GM19455 (cell line): Measurements from ENCODE around the gene PRRG4.
"Not testable (repeated sequence)": the region's sequence is repeated elsewhere in the genome, so short reads cannot be mapped to it uniquely, and the experiment has no call there.

Experiments
- ATAC-seq: cut with Tn5 transposase; IDR thresholded peaks from one replicate; pipeline ENCODE4 v1.9.1; 2021; ENCODE audit not compliant: unreplicated experiment

PRRG4 gene

GRCh38 chr11:32830413-32830738 is 649 bp downstream of the PRRG4 start:
- ATAC-seq = no peak

- no peak for ATAC-seq
Measured at GRCh38 chr11:32830796-32831195, 1.1 kb downstream of the PRRG4 start.

GRCh38 chr11:32831221-32831620 is 1.5 kb downstream of the PRRG4 start:
- no peak for ATAC-seq

- ATAC-seq = no peak
Measured at GRCh38 chr11:32833921-32834320, 4.2 kb downstream of the PRRG4 start.

DNA sequence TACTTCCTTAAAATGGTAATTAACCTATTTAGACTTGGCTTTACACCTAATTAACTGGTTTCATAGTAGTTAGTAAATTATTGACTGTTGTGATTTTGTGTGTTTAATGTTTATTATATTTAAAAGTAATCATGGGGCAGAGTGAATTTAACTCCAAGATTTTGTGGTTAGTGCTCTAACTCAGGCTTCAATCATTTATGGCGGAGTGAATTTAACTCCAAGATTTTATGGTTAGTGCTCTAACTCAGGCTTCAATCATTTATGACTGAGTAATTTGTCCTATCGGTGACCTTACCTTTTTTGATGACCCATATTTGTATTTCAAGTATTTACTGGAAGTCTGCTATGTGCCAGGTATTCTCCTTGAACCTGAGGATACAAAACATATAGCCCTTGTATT is 7.2 kb downstream of the PRRG4 start:
- ATAC-seq = no peak

DNA sequence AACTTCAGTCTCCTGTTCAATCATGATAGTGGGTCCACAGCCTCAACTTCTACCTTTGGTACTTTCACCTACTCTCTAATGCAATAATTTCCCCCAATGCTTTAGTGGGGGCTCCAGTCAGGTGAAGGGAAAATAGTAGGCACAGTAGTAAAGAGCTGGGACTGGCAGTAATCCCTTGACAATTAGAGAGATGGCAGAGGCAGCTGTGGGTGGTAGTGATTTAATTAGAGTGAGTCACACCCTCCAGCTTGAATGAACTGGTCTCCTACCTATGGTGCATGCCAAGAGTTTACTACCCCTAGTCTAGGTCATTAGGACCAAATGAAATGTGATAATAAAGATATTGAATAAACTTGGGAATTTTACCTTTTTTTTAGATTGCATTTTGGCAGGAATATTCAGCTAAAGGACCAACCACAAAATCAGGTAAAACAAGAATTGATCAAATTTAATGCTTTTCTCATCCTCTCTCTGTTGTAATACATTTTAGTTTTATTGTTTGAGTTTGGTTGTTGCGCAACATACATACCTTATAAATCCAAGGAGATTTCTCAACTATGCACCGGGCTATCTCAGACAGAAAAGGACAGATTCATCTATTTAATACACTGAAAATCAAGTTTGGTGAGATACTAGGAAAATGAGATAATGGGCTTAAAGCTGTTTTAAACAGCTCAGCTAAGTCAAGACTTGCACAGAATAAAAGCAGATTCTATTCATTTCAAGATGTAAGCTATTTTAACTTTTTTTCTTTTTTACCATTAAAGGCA is 9.0 kb downstream of the PRRG4 start:
- no peak for ATAC-seq

DNA sequence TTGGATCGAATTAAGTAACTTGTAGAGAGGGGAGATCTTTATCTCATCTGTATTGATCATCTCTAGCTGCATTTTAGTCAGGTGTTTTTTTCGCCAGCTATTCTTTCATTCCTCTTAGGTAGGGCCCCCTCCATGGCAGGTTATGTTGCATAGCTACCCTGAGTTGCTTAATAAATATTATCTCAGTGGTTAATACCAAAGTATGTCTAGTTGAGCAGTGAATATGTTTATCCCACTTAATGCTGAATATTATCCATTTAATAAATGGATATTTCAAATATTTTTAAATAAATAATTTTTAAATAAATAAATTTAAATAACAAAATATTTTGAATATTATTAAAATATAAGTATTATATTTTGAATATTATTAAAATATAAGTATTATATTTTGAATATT is 9.6 kb downstream of the PRRG4 start:
- no peak for ATAC-seq

DNA sequence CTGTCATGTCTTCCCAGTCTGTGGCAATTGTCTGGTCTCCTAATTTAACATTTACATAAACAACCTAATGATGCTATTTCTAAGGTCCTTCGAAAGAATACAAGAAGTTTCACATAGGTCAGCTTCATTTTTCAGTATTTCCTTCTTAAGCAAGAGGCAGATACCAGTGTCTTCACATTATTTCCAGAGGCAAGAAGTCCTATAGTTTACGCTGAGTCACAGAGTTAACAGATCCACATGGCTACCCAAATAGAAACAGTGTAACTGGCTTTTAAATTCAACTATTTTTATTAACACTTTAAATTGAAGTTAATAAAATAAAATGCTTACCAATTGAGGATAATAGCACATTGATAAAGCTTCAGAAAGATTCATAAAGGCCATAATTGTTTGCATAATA is 10.9 kb downstream of the PRRG4 start:
- no peak for ATAC-seq

DNA sequence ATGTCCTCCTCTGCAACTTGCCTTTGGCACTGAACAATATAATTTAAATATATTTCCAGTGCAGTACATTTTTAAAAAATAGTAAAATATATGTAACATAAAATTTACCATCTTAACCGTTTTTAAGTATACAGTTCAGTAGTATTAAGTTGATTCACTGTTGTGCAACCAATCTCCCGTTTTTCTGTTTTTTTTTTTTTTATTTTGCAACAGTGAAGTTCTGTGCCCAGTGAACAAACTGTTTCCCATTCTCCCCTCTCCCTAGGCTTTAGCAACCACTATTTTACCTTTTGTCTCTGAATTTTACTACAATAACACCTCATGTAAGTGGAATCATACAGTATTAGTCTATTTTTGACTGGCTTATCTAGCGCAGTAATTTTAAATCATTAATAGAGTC is 13.8 kb downstream of the PRRG4 start:
- no peak for ATAC-seq

- no peak for ATAC-seq
Measured at GRCh38 chr11:32847511-32847910, 17.8 kb downstream of the PRRG4 start.

DNA sequence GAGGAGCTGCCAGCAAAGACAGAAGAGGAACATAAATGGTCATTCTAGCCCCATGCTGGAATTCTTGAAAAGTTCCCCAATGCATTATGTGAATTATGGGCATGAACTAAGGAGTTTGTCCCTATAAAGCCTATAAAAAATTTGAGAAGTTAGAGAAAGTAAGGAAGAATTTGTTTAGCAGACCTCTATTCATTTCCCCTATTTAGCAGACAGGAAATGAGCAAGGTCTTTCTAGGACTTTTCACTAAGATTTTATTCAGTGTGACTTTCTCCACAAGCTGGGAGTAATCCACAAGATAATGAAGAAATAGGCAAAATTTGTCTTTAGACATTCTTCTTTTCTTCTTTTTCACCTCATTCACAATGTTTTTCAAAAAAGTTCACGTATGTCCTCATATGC is 20.0 kb downstream of the PRRG4 start:
- no peak for ATAC-seq

DNA sequence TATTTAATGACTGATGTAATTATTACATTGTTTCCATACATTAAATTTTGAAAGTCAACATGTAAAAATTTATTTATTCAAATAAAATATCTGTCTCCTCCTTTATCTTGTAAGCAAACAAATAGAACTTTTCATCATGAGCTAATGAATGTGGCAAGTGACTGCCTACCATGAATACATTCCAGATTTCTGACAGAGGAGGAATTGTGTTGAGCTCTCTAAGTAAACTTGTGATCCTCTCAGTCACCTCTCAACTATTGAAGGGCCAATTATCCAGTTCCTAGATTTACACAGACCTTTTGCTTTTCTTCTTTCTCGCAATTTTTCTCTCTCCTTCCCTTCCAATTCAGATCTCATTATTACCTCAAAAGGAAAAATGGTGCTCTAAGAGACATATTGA is 21.5 kb downstream of the PRRG4 start:
- ATAC-seq = no peak

DNA sequence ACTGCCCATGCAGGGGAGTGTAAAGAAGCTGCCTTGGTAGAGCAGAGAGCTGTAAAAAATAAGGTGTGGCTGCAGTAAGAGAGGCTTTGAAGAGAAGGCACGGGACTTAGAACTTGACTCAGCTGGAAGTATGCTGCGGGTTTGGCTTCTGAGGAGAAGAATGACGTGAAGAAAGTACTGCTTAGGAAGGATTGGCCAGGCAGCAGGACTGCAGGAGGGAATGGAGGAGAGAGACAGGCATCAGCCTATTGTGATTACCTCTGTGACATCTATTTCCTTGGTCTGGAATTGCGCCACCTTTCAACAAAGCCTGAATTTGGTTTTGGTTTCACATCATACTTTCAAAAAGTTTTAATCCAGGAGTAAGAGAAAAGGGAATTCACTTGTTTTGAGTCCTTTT is 22.5 kb downstream of the PRRG4 start:
- no peak for ATAC-seq

DNA sequence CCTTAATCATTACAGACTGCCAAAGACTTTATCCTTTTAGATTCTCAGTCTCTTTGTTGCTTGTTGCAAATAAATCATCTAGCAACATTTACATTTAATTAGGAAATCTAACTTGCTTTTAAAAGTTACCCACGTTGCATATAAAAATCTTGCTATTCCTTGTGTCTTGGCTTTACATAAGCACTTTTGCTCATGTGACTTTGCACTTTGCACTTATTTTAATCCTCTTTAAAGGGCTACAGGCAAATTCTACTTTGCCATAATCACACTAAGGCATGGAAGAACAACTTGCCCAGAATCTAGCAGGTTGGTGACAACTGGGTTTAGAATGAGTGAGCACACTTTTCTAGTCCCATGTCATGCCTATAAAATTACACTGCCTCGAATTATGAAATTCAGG is 25.9 kb downstream of the PRRG4 start:
- ATAC-seq = no peak

GRCh38 chr11:32858731-32859130 is 29.0 kb downstream of the PRRG4 start:
- ATAC-seq = no peak

- ATAC-seq = no peak
Measured at GRCh38 chr11:32861850-32862577, 32.3 kb downstream of the PRRG4 start.

DNA sequence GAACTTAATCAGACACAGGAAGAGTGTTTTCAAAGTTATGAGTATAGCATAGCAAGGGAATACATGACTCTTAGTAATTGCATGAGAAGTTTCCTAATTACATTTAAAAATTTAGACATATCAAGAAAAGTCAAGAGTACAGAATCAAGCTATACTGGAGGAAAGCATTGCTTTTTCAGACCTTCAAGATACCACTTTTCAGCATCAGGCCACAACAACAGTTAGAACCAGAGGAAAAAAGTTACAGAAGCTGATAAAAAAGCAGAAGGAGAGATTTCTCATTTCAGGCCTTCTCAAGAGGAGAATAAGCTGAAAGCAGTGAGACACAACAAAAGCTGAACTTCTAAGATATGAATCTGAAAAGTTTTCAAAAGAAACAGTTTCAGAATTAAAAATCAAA is 34.8 kb downstream of the PRRG4 start:
- ATAC-seq = no peak

- not testable (repeated sequence) for ATAC-seq
Measured at GRCh38 chr11:32868752-32869151, 39.0 kb downstream of the PRRG4 start.

GRCh38 chr11:32870676-32871075 is 40.9 kb downstream of the PRRG4 start:
- no peak for ATAC-seq

- ATAC-seq = no peak
Measured at GRCh38 chr11:32874132-32874531, 44.4 kb downstream of the PRRG4 start.

DNA sequence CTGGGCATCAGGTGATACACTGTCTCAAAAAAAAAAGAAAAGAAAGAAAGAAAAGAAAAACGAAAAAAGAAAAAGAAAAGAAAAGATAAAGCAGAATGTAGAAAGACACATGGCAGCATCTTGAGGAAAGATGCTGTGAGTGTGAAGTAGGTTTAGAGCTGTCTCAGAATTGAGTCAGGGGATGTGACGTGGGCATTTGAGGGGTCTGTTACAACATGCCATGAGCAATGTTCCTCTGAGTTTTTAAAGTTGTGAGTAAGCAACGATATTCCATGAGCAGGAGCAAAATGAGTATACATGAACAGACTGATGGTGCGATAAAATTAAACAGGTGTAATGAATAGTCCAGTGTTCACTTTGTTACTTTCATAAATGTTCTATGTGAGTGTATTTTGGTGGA is 51.6 kb downstream of the PRRG4 start:
- ATAC-seq = no peak

DNA sequence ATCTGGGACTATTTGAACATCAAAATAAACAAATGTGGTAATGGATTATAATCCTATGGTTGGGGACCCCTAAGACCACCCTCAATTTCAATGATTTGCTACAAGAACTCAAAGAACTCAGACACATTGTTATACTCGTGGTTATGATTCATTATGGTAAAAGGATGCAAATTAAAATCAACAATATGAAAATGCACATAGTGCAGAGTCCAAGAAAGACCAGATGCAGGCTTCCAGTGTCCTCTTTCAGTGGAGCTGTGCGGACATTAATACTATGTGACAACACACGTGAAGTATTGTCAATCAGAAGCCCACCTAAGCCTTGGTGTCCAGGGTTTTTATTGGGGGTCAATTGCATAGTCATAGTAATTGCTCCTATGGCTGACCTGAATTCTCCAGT is 53.7 kb downstream of the PRRG4 start:
- ATAC-seq = no peak

DNA sequence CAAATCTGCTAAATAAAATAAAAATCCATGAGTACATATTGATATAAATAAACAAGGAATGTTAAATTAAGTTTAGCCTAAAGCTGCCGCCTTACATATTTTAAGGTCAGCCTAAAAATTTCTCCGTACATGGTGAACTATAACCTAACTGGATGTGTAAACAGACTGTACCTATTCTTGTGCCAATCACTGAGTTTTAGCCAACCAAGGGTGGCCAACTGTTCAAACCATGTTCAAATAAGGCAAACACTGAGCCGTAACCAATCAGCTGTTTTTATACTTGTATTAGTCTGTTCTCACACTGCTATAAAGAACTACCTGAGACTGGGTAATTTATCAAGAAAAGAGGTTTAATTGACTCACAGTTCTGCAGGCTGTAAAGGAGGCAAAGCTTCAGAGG is 54.3 kb downstream of the PRRG4 start:
- ATAC-seq = no peak
